Fibroblast of villous mesenchyme (primary cell): ENCODE data around the gene MICAL3. TPM values are rescaled to one million over a fixed set of nuclear protein-coding genes. Genes with fewer than 3 reads are reported as not detected.

Source experiments
- DNase-seq: peaks from one replicate; pipeline ENCODE4 v3.0.0-alpha.2; 2010; ENCODE audit warnings: low read depth
- H3K4me3 ChIP-seq: 2 replicates; pipeline ENCODE4 v1.5.1; 2011; ENCODE audit warnings: low read depth, mild to moderate bottlenecking, low read length
- CTCF ChIP-seq: IDR thresholded peaks from 2 replicates; pipeline ENCODE4 v1.5.1; 2012; ENCODE audit warnings: low read depth, mild to moderate bottlenecking, low read length; ENCODE audit not compliant: insufficient read depth
- total RNA-seq: library from RNA; depleted of rRNA; stranded (reverse); fragments of >200 nt; gene quantifications from 2 replicates; pipeline ENCODE4 v1.2.3, GENCODE V29; 2012

Gene MICAL3
- total RNA-seq, 1 donor: 39.7 TPM

- no peak overlapping the region for H3K4me3 ChIP-seq
- TF ChIP-seq CTCF: no peak
- DNase-seq: no peak
Measured at GRCh38 chr22:17806437-17806836, 217.9 kb downstream of the MICAL3 start.

GRCh38 chr22:17804331-17805080 is 219.9 kb downstream of the MICAL3 start:
- TF ChIP-seq CTCF: no peak
- H3K4me3 ChIP-seq: no peak overlapping the region
- no peak for DNase-seq

GRCh38 chr22:17803609-17804270 is 220.6 kb downstream of the MICAL3 start:
- no peak for TF ChIP-seq CTCF
- DNase-seq: no peak
- H3K4me3 ChIP-seq: no peak overlapping the region

GRCh38 chr22:17802822-17803221 is 221.5 kb downstream of the MICAL3 start:
- TF ChIP-seq CTCF: no peak
- H3K4me3 ChIP-seq: no peak overlapping the region
- no peak for DNase-seq

- no peak overlapping the region for H3K4me3 ChIP-seq
- no peak for TF ChIP-seq CTCF
- no peak for DNase-seq
Measured at GRCh38 chr22:17802411-17802810, 221.9 kb downstream of the MICAL3 start.

- DNase-seq: no peak
Measured at GRCh38 chr22:17797721-17798559, 226.4 kb downstream of the MICAL3 start.

More at GRCh38 chr22:17797721-17798559, 226.4 kb downstream of the MICAL3 start:
- TF ChIP-seq CTCF: no peak
- no peak overlapping the region for H3K4me3 ChIP-seq
